Hematopoietic multipotent progenitor cell treated with erythropoietin and hydrocortisone succinate and interleukin-3 and kit ligand, for 8 days (in vitro differentiated cells): ENCODE results near the gene GPR183.

Experiments
- DNase-seq: peaks from one replicate; pipeline ENCODE4 v3.0.0-alpha.2; 2015

Gene GPR183

GRCh38 chr13:99289674-99290337 lies 17.4 kb downstream of the GPR183 start:
- DNase-seq: no peak

DNA sequence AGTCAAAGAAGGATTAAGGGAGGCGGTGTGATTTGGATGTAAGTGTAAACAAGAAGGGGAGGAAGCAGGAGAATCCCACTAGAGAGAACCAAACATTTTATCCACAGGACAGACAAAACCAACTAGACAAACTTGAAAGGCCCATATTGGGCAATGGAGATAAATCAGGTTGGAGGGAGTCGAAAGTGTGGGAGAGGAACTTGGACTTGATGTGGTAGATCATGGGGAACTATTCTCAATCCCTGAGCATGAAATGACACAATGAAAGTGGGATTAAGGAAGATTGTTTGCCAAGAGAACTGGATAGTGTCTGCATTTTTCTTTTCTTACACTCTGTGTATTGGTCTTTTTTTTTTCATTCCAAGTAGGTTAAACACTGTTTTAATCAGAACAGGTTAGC lies 17.9 kb downstream of the GPR183 start:
- no peak for DNase-seq

DNA sequence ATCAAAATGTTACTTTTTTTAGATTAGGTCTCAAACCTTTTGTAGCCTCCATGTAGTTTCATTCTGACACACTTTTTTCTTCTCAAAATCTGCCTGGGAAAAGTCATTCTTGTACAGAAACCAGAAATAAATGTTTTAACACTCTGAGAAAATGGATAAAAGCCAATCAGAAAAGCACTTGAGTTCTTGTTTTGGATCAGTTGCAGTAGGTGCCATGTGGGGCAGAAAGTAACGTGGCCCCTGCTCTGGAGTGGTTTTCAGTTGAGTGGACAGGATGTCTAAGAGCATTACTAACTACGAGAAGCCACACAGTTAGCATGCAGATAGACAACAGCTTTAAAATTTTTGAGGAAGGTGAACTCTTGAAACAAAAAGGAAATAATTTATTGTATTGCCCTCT lies 19.1 kb downstream of the GPR183 start:
- no peak for DNase-seq

GRCh38 chr13:99287551-99287950 lies 19.6 kb downstream of the GPR183 start:
- no peak for DNase-seq

DNA sequence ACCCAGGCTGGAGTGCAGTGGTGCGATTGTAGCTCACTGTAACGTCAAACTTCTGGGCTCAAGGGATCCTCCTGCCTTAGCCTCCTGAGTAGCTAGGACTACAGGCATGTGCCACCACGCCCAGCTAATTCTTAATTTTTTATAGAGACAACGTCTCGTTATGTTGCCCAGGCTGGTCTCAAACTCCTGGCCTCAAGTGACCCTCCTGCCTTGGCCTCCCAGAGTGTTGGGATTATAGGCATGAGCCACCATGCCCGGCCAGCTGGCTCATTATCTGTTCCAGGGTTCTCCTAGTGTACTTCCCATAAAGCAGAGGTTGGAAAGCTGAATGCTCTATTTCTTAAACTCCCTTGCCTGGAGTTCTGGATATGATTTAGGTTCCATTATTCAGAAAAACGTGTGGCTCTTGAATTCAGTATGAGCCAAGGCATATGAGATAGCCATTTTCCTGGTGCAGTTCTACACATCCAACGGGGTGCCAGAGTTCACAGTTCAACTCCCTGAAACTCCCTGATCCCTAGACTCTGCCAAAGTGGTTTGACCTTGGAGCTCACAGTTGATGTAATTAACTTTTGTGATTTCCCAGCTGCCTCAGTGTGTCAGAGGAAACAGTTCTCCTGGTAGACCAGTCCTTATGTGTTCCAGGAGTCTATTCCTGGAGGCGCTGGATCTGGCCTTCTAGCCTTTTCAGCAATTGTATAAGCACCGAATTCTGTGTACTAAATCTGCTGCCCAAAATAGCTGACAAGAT lies 21.6 kb downstream of the GPR183 start:
- DNase-seq: no peak

- no peak for DNase-seq
Observed at GRCh38 chr13:99282264-99283231, 24.7 kb downstream of the GPR183 start.

- peak; percentile 15 for DNase-seq
Observed at GRCh38 chr13:99281811-99282263, 25.4 kb downstream of the GPR183 start.

DNA sequence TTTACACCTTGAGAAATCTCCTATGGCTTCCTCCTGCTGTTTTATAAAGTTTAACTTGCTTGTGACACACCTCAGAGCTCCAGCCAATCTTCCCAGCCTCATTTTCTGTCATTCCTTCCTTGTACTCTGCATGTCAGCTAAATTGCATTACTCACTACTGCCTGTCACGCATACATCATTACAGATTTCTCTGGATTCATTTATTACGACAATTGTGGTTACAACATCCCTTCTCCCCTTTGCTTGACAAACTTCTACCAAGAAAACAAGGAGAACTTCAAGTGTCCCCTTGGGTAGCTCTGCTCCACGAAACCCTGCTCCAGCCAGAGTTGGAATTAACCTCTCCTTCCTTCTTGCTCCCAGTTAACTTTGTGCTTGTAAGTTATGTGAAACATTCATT lies 27.0 kb downstream of the GPR183 start:
- DNase-seq: no peak

GRCh38 chr13:99279637-99280036 lies 27.6 kb downstream of the GPR183 start:
- no peak for DNase-seq

GRCh38 chr13:99278843-99279242 lies 28.4 kb downstream of the GPR183 start:
- no peak for DNase-seq

DNA sequence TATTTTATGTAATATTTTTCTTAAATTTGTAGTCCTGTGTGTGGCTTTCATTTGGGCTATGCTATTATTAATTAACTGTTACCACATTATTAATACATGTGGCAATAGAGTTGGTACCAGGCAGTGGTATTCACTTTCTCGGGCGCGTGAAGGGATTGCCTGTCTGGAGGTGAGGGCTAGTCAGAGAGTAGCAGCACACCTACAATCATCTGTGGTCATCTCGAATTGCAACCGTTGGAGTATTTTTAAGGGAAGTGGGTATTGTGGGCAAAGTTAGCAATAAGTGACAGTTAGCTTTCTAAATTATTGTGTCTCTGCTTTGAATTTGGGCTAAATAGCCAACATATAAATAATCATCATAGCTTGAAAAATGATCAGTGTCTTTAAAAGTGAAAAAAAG lies 29.0 kb downstream of the GPR183 start:
- DNase-seq: peak; percentile 22

GRCh38 chr13:99277629-99278028 lies 29.6 kb downstream of the GPR183 start:
- no peak for DNase-seq

DNA sequence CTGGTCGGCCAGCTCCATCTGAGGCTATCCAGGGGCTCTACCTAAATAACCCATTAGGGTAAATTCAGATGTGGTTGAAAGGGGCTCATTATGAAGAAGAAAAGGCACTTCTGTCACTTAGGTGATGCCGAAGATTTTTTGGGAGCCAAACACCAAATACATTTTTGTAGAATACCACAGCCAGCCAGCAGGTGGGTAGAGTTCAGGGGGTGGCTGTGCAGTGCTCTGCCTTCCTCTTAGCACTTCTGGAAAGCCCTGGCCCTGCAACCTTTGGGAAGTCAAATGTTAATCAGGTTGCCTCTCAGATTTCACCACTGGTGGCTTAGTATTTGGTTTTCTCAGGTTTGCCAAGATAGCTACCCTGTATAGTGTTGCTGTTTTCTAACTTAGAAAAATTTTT lies 30.5 kb downstream of the GPR183 start:
- DNase-seq: no peak

GRCh38 chr13:99275093-99275469 lies 32.1 kb downstream of the GPR183 start:
- no peak for DNase-seq

- DNase-seq: no peak
Observed at GRCh38 chr13:99273128-99273527, 34.1 kb downstream of the GPR183 start.

GRCh38 chr13:99272481-99272880 lies 34.7 kb downstream of the GPR183 start:
- DNase-seq: no peak

DNA sequence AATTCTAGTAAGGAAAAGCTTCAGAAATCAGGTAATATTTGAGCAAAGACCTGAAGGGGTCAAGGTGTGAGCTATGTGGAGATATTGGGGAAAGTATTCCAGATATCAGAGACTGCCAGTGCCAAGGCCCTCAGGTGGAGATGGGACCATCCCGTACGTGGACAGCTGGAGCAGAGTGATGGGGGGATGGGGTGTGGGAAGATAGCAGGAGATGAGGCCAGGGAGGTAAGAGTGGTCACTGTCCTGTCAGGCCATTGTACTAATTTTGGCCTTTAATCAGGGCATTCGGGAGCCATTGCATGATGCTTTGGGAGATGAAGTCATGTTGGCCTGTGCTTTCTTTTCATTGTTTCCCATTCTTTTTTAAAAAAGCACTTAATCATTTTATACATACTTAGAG lies 36.0 kb downstream of the GPR183 start:
- DNase-seq: no peak

- DNase-seq: no peak
Observed at GRCh38 chr13:99270518-99270917, 36.7 kb downstream of the GPR183 start.

- DNase-seq: peak; percentile 77
Observed at GRCh38 chr13:99269627-99270241, 37.5 kb downstream of the GPR183 start.

GRCh38 chr13:99268822-99269221 lies 38.4 kb downstream of the GPR183 start:
- no peak for DNase-seq

GRCh38 chr13:99267927-99268326 lies 39.3 kb downstream of the GPR183 start:
- DNase-seq: peak; percentile 90

GRCh38 chr13:99266827-99267226 lies 40.4 kb downstream of the GPR183 start:
- DNase-seq: peak; percentile 84
